Endothelial cell (in vitro differentiated cells): ENCODE results near the gene TTC19. TPM values are rescaled to one million over a fixed set of nuclear protein-coding genes. Genes with fewer than 3 reads are reported as not detected.

Source experiments
- DNase-seq: peaks from one replicate; pipeline ENCODE4 v3.0.0; 2021; ENCODE audit warnings: low spot score
- H3K27ac Mint-ChIP-seq: one replicate; pipeline ENCODE4 v1.8.0; 2021; ENCODE audit warnings: mixed read lengths, inconsistent platforms; ENCODE audit not compliant: unreplicated experiment
- H3K27me3 Mint-ChIP-seq: one replicate; pipeline ENCODE4 v1.8.0; 2021; ENCODE audit warnings: mild to moderate bottlenecking, moderate library complexity, mixed read lengths, inconsistent platforms; ENCODE audit not compliant: unreplicated experiment
- H3K36me3 Mint-ChIP-seq: one replicate; pipeline ENCODE4 v1.8.0; 2021; ENCODE audit warnings: mild to moderate bottlenecking, low read depth, mixed read lengths, inconsistent platforms; ENCODE audit not compliant: unreplicated experiment
- H3K4me1 Mint-ChIP-seq: one replicate; pipeline ENCODE4 v1.8.0; 2021; ENCODE audit warnings: mild to moderate bottlenecking, mixed read lengths, inconsistent platforms; ENCODE audit not compliant: unreplicated experiment
- H3K4me3 Mint-ChIP-seq: one replicate; pipeline ENCODE4 v1.8.0; 2021; ENCODE audit warnings: mild to moderate bottlenecking, mixed read lengths, inconsistent platforms; ENCODE audit not compliant: unreplicated experiment
- H3K9me3 Mint-ChIP-seq: one replicate; pipeline ENCODE4 v1.8.0; 2021; ENCODE audit warnings: mixed read lengths, inconsistent platforms; ENCODE audit not compliant: unreplicated experiment
- total RNA-seq: library from RNA; stranded (reverse); fragmentation: NEBNext Ultra II Directional; extraction: Animal tissue kit (Norgen Biotek cat#: 25700); gene quantifications from one replicate; pipeline ENCODE4 v1.2.1, GENCODE V29; 2021; ENCODE audit not compliant: unreplicated experiment
- TF ChIP-seq, protein P1 (sequence below): fragments of 200-600 bp; sonication (generic); IDR thresholded peaks from one replicate; pipeline ENCODE4 v1.5.0; 2021; ENCODE audit warnings: antibody characterized with exemption; ENCODE audit not compliant: unreplicated experiment

TTC19 gene
- total RNA-seq, 1 donor from 2014 or later = 29.6 TPM

DNA sequence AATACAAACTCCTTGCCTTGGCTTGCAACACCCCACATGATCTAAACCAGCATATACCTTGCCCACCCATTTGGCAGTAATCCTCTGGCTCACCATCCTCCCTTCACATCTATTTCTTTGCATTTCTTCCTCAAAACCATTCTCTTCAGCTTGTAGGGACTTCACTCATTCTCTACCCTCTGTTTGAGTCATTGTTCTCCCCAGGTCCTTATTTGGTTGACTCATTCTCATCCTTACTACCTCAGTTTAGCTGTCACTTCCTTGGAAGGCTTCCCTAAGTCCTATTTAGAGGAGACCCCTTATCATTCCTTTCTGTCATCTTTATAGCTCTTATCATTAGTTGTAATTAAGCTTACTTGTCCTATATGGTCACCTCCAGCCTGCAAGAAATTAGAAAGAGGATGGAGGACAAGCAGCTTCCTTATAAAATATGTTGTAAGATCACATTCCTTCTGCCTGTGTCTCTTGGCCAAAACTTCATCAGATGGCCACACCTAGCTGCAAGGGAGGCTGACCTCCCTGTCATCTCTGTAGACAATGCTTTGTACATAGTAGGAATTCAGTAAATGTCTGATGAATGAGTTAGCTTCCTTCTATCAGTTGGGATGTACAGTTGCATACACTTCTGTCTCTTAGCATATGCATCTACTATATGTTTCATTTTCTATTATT, 1.7 kb downstream of the TTC19 start:
- Mint-ChIP-seq H3K27ac (peak overlapping the region; percentile 74), H3K36me3 (peaks cover 43% of the 10 kb centered on the region), H3K4me1 (peaks cover 13% of the 10 kb centered on the region), H3K9me3 (no peaks in the 10 kb centered on the region), H3K27me3 (peaks cover 12% of the 10 kb centered on the region), H3K4me3 (peak overlapping the region; percentile 96)
- no peak for DNase-seq
- TF ChIP-seq, protein P1, sequence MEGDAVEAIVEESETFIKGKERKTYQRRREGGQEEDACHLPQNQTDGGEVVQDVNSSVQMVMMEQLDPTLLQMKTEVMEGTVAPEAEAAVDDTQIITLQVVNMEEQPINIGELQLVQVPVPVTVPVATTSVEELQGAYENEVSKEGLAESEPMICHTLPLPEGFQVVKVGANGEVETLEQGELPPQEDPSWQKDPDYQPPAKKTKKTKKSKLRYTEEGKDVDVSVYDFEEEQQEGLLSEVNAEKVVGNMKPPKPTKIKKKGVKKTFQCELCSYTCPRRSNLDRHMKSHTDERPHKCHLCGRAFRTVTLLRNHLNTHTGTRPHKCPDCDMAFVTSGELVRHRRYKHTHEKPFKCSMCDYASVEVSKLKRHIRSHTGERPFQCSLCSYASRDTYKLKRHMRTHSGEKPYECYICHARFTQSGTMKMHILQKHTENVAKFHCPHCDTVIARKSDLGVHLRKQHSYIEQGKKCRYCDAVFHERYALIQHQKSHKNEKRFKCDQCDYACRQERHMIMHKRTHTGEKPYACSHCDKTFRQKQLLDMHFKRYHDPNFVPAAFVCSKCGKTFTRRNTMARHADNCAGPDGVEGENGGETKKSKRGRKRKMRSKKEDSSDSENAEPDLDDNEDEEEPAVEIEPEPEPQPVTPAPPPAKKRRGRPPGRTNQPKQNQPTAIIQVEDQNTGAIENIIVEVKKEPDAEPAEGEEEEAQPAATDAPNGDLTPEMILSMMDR = no peak

DNA sequence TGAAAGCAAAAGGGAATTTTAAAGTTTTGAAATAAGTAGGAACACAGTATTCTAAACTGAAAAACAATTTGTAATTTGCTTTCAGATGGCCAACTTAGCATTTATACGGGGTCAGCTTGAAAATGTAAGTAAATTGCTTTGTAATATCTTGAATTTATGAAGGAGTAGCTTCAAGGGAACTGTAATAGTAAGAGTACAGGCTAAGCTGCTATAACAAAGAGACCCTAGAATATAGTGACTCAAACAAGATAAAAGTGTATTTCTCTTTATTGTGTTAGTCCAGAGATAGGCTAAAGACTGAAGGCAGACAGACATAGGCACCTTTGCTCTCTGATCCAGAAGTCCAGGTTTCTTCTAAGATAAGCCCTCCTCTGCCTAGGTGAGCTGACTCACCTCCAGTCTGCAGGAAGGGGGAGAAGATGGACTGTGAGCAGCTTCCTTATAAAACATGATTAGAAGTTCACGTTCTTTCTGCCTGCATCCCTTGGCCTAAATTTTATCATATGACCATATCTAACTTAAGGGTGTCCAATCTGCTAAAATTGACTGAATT, 3.2 kb downstream of the TTC19 start:
- Mint-ChIP-seq H3K4me3 (peak overlapping the region; percentile 56), H3K27ac (no peak overlapping the region), H3K9me3 (no peaks in the 10 kb centered on the region), H3K36me3 (peaks cover 47% of the 10 kb centered on the region), H3K27me3 (peaks cover 12% of the 10 kb centered on the region), H3K4me1 (peaks cover 13% of the 10 kb centered on the region)
- no peak for DNase-seq
- TF ChIP-seq, protein P1 = no peak

DNA sequence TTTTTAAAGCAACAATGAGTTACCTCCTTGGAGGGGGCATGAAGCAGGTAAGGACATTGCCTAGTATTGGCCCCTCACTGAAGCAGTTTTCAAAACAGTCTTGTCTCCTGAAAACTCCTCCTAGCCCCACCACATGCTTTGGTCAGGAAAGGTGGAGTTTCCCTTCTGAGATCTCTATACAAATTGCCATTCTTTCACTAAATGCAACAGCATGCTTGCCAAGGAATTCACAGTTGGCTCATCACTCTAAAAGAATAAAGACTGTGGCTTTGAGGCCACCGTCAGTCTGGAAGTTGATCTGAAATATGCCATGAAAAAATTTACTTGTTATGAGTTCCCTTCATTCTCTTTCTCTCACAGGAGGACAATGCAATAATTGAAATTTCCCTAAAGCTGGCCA, 4.2 kb downstream of the TTC19 start:
- peaks cover 12% of the 10 kb centered on the region for H3K27me3 Mint-ChIP-seq
- no peaks in the 10 kb centered on the region for H3K9me3 Mint-ChIP-seq
- DNase-seq = no peak

DNA sequence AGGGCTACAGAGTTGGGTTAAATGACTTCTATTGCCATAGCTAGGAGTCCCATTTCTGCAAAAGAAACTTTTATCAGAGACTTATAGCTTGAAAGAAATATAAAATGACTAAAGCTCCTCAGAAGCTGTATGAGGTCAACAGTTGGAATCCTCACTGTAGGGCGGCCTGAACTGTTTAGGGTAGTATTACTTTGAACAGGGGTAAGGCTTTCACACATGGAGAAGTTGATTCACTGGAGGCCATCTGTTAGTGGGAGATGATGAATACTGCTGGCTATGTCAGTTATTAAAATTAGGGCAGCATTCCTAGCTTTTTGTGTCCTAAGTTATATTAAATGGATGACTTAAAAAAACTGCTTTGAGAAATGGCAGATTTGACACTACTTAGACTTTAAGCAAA, 6.0 kb downstream of the TTC19 start:
- H3K4me3 Mint-ChIP-seq = no peak overlapping the region
- H3K27me3 Mint-ChIP-seq = peaks cover 8% of the 10 kb centered on the region
- H3K27ac Mint-ChIP-seq = no peak overlapping the region
- peaks cover 55% of the 10 kb centered on the region for H3K36me3 Mint-ChIP-seq
- no peak for DNase-seq
- no peaks in the 10 kb centered on the region for H3K9me3 Mint-ChIP-seq
- TF ChIP-seq, protein P1 = no peak
- H3K4me1 Mint-ChIP-seq = peaks cover 10% of the 10 kb centered on the region

More for the DNA sequence above, 4.2 kb downstream of the TTC19 start:
- Mint-ChIP-seq H3K4me3 (peak overlapping the region; percentile 6), H3K27ac (no peak overlapping the region), H3K36me3 (peaks cover 57% of the 10 kb centered on the region), H3K4me1 (peaks cover 13% of the 10 kb centered on the region)
- TF ChIP-seq, protein P1 = no peak

DNA sequence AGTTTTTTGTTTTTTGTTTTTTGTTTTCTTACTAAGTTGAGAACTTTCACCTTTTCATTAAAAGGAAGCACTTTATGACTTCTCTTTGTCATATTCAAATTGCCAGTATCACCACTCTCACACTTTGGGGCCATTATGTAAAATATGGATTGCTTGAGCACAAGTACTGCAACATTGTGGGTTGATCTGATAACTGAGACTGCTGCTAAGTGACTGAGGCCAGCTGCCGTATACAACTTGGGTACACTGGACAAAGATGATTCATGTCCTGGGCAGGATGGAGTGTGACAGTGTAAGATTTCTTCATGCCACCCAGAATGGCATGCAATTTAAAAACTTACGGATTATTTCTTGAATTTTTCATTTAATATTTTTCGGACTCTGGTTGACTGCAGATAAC, 7.8 kb downstream of the TTC19 start:
- H3K4me1 Mint-ChIP-seq = peaks cover 6% of the 10 kb centered on the region
- no peaks in the 10 kb centered on the region for H3K9me3 Mint-ChIP-seq
- H3K36me3 Mint-ChIP-seq = peaks cover 51% of the 10 kb centered on the region
- no peak overlapping the region for H3K27ac Mint-ChIP-seq
- TF ChIP-seq, protein P1 = no peak
- no peaks in the 10 kb centered on the region for H3K27me3 Mint-ChIP-seq
- no peak overlapping the region for H3K4me3 Mint-ChIP-seq
- no peak for DNase-seq
